GM18505 (cell line): ENCODE measurements around the gene PRSS12.
"Not testable (repeated sequence)": the region's sequence is repeated elsewhere in the genome, so short reads cannot be mapped to it uniquely, and the experiment has no call there.

Experiments
- ATAC-seq: cut with Tn5 transposase; IDR thresholded peaks from one replicate; pipeline ENCODE4 v1.9.1; 2021; ENCODE audit not compliant: unreplicated experiment
- POLR2A ChIP-seq: IDR thresholded peaks from 4 replicates; pipeline ENCODE4 v1.6.1; 2011; ENCODE audit warnings: borderline replicate concordance; ENCODE audit not compliant: insufficient read depth, insufficient read length; ENCODE audit errors: extremely low read depth

Gene PRSS12, protein sequence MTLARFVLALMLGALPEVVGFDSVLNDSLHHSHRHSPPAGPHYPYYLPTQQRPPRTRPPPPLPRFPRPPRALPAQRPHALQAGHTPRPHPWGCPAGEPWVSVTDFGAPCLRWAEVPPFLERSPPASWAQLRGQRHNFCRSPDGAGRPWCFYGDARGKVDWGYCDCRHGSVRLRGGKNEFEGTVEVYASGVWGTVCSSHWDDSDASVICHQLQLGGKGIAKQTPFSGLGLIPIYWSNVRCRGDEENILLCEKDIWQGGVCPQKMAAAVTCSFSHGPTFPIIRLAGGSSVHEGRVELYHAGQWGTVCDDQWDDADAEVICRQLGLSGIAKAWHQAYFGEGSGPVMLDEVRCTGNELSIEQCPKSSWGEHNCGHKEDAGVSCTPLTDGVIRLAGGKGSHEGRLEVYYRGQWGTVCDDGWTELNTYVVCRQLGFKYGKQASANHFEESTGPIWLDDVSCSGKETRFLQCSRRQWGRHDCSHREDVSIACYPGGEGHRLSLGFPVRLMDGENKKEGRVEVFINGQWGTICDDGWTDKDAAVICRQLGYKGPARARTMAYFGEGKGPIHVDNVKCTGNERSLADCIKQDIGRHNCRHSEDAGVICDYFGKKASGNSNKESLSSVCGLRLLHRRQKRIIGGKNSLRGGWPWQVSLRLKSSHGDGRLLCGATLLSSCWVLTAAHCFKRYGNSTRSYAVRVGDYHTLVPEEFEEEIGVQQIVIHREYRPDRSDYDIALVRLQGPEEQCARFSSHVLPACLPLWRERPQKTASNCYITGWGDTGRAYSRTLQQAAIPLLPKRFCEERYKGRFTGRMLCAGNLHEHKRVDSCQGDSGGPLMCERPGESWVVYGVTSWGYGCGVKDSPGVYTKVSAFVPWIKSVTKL

DNA sequence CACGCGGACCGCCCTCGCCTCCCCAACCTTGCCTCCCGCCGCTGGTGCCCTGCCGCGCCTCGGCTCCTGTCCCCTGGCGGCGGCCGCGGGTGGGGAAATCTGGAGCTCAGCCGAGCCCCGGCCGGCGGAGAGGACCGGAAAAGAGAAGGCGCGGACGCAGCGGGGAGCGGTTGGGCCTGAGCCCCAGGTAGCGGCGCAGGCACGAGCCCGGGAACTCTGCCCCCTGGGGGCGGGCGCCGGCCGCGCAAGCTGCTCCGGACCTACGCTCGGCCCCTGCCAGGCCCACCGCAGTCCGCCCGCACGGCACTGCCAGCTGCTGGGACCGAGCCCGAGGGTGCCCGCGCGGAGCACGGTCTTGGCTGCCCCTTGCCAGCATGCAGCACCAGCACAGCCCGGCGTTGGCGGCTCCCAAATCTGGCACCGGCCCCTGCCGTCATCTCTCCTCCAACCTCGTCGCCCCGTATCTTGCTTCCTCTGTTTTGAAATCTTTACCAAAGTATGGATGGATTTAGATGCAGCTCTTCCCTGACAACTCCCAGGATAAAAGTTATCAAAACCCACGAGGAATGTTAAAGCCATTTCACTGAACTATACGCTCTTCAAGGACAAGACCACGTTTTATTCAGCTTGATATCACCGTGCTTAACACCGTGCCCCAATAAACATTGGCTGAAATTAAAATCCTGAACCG, at the start of gene PRSS12:
Gene PRSS12 (minus strand): TSS at position 161 of the 691 bp plus-strand sequence. CDS start 283 bp downstream, outside the sequence.
- no peak for TF ChIP-seq POLR2A

GRCh38 chr4:118400356-118400755, 47.6 kb upstream of the PRSS12 start:
- no peak for TF ChIP-seq POLR2A
- no peak for ATAC-seq

More for the DNA sequence above, at the start of gene PRSS12:
- peak; percentile 99 for ATAC-seq

DNA sequence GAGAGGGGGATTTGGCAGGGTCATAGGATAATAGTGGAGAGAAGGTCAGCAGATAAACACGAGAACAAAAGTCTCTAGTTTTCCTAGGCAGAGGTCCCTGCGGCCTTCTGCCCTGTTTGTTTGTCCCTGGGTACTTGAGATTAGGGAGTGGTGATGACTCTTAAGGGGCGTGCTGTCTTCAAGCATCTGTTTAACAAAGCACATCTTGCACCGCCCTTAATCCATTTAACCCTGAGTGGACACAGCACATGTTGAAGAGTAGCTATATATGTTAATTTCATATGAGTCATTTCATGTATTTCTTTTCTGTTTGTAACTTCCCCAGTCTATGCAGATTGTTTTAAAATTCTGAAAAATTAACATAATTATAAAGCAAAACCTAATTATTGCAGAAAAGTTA, 47.1 kb upstream of the PRSS12 start:
- ATAC-seq = not testable (repeated sequence)

- peak; percentile 89 for ATAC-seq
- no peak for TF ChIP-seq POLR2A
These were observed 45.7 kb upstream of the PRSS12 start for GRCh38 chr4:118398226-118399090.

- TF ChIP-seq POLR2A = no peak
- ATAC-seq = no peak
These were observed 44.8 kb upstream of the PRSS12 start for GRCh38 chr4:118397623-118397979.

- no peak for ATAC-seq
- TF ChIP-seq POLR2A = no peak
These were observed 44.2 kb upstream of the PRSS12 start for GRCh38 chr4:118396881-118397622.

DNA sequence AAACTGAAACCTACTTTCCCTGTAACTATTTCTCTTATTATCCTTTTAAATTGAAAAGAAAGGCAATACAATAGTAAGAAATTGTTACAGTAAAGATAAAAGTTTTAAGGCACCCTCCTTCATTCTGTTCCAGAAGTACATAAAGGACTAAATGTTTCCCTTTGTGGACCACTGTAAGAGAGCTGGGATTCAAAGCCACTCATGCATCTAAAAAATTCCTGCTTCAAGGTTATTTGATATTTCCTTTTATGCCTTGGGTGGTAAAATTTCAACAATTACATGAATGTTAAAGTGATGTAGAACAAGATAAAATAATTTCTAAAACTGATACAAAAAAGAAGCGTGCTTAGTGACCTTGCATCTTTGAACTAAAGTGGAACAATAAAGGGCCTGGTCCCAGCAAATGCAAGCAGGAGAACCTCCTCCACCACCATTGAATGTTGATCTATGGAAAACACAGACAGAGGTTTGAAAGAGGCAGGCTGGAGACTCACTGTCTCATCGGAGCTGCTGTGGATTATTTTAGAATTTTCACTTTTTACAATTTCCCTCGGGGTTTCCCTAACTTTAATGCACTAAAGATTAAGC, 42.3 kb upstream of the PRSS12 start:
- TF ChIP-seq POLR2A = no peak
- no peak for ATAC-seq

DNA sequence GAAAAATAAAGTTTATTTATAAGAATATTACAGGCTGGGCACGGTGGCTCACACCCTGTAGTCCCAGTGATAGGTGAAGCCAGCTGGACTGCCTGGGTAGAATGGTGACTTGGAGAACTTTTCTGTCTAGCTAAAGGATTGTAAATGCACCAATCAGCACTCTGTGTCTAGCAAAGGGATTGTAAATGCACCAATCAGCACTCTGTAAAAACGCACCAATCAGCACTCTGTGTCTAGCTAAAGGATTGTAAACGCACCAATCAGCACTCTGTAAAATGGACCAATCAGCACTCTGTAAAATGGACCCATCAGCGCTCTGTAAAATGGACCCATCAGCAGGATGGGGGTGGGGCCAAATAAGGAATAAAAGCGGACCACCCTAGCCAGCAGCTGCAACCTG, 39.7 kb upstream of the PRSS12 start:
- not testable (repeated sequence) for ATAC-seq

GRCh38 chr4:118390121-118390520, 37.3 kb upstream of the PRSS12 start:
- ATAC-seq = no peak
- TF ChIP-seq POLR2A = no peak

- ATAC-seq = no peak
These were observed 36.9 kb upstream of the PRSS12 start for GRCh38 chr4:118389721-118390120.

DNA sequence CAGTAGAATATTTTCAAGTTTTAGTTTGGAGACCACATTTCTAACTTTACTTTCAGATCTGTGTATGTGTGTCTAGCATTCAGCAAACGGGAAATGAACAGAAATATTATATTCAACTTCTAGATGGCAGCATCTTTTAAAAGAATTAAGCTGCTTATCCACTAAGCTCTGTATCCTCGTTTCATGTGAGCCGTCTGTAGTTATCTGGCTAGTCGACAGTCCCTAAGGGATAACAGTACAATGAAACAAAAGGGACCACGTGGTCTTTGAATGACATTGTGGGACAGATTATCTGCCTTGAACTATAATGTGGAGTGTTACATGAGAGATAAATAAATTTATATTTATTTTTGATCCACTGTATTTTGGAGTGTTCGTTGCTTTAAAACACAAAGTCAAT, 35.8 kb upstream of the PRSS12 start:
- TF ChIP-seq POLR2A = no peak
- ATAC-seq = no peak

More at GRCh38 chr4:118389721-118390120, 36.9 kb upstream of the PRSS12 start:
- TF ChIP-seq POLR2A = no peak

DNA sequence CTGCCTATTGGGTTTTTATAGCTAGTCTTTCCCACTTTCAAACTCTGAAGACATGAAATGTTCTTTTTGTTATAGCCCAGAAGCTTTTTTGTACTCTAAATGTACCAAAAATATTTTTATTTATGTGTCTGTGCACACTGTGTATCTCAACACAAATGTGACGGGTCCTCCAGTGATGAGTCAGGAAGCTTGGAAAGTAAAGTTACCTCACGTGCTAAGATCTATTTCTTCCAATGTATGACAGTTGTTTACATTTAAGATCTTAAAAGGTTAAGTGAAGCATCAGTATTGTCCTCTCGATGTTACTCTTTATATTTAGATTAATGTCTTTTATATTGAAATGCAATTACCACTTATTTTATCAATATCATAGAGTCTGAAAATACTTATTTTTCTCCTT, 29.1 kb upstream of the PRSS12 start:
- no peak for TF ChIP-seq POLR2A
- no peak for ATAC-seq
